Hematopoietic multipotent progenitor cell treated with erythropoietin and hydrocortisone succinate and interleukin-3 and kit ligand, for 17 days (in vitro differentiated cells): ENCODE measurements around the gene CELF2.
"Not testable (repeated sequence)": the region's sequence is repeated elsewhere in the genome, so short reads cannot be mapped to it uniquely, and the experiment has no call there.

Source experiments
- DNase-seq: peaks from one replicate; pipeline ENCODE4 v3.0.0-alpha.2; 2015; ENCODE audit warnings: low spot score

Gene CELF2

DNA sequence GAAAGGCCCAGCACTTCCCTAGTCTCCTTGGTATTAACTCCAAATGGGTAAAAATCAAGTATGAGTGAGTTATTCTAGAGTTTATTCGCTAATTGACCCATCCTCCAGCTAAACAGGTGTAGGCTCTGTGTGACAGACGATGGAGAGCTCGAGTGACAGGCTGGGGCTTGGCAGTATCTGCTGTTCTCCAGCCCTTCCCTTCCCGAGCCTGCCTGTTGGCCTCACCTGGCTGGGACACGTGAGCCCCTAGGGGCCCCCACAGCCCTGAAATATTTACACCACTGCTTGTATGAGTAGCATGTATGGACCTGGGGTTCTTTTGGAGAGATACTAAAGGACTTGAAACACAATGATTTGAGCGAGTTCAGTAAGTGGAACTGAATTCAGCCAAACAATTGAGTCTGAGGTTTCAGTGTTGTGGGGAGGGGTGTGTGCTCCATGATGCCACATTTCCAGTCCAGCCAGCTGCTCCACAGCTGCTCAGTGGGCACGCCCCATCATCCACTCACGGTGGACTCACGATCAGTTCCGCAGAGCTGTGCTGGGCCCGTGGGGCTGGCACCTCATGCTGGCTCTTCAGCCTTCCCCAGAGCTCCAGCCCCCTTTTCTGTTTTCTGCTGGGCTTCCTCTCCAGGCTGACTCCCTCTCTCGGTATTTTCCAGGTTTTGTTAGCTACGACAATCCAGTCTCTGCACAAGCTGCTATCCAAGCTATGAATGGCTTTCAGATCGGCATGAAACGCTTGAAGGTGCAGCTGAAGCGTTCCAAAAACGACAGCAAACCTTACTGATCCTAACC lies 310.8 kb downstream of the CELF2 start:
- no peak for DNase-seq

- DNase-seq: no peak
Observed at GRCh38 chr10:11329062-11329673, 311.5 kb downstream of the CELF2 start.

DNA sequence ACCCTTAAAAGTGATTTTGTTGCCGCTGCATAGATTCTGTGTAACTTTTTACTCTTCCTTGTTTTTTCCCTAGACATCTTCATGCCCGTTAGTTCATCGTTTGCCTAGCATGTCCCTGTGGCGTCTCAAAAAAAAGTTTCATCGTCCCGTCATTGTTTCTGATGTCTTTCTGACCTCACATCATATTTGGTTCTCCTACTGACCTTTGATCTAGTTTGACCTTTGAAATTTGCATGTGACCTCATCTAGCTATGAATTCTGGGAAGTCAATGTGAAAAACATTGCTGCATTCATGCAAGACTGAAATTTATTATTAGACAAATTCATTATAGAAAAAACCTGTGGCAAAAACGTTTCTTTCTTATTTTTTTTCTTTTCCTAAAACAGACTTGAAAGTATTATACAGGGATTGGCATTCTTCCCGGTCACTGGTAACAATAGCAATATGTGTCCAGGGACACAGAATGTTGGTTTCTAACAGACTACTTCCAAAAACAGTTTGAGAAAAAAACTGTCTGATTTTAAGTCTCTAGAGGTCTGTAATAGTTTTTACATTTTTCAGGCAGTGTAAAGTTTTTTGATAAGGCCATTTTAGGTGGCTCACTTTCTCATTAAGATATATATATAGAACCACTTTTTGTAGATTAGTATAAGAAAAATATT lies 312.8 kb downstream of the CELF2 start:
- DNase-seq: no peak

GRCh38 chr10:11331046-11331577 lies 313.4 kb downstream of the CELF2 start:
- no peak for DNase-seq

DNA sequence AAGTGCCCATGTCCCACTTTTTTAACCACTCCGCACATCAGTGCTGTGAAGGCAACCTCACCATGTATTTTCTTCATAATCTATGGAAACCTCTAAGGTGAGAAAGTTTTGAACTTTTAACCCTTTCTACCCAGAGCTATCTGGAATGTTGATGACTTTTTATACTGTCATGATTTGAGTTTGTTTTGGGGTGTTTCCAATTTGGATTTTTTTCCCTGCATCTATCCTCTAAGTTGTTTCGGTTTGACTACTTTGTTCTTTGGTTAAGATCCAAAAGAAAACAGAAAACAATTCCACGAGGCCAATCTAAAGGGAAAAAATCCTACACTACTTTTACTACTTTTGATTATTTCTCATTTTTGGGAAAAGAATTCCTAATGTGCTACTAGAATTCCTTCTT lies 314.1 kb downstream of the CELF2 start:
- DNase-seq: no peak

DNA sequence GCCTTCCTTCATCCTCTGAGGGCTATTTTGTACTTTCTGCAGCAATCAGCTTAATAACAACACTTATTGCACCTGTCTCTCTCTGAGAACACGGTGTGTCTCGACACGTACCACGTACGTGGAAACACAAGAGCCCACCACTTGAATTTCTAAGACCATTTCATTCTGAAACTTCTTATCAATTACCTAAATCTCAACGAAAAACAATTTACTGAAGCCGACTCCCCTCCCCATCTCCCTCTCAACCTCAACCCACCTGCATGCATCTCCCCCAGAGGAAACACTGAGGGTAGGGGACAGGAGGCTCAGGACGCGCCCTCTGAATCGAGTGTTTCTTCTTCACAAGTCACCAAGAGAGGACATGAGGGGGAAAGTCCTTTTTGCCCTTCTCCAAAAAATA lies 315.2 kb downstream of the CELF2 start:
- no peak for DNase-seq

DNA sequence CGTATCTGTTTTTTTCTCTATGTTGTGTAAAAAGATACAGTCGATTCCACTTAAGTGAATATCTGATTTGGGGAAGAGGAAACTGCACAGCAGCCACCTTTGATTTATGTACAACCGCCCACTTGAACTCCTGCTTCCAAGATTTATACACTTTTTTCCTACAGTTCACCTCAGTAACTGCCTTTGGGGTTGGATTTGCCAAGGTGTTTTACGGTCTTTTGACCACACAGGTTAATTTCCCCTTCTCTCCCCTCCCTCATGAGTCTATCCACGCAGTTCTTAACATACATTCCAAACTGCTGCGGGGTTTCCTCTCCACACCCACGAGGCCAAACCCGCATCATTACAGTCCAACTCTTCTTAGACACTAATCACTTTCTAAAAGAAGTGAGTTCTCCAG lies 316.8 kb downstream of the CELF2 start:
- no peak for DNase-seq

DNA sequence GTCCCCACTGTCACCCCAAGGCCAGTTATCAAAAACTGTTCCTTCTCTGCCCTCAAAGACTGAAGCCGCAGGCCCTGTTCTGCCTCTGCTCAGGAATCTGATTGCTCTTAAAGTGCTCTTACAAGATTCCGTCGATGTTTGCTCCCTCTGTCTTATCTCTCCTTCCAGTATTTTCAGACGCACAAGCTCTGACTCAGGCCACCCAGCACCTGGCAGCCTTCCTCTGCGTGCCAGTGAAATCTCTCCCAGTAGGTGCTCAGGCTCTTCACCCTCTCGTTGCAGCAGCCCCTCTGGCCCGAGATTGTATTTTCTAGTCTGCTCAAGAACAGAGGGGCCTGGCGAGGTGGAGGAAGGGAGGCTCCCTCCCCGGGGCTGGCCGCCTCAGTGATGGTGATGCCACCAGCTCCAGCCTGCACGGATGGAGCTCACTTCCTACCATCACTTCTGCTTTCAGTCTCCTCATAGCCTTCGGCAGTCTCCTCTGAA lies 317.5 kb downstream of the CELF2 start:
- no peak for DNase-seq

DNA sequence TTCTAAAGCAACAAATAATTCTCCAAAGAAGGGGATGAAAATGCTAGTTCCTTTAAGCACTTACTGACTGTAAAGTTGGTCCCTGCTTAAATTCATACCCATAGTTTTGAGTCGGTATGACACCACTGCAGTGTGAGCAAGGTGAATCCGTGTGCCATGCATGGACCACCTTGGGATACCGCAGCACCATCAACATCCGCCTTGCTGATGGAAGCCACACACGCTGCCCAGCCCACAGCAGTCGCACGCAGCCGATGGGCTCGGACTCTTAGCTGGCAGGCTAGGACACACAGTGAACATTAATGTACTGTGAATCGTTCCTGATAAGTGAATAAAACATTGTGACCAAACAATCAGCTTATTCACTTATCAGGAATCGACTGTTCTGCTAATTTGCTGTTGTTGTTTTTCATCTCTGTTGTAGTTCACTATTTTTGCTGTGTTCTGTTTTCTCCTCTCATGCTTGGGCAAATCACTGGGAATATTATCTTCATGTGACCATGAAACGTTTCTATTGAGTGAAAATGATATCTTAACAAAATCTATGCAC lies 318.3 kb downstream of the CELF2 start:
- no peak for DNase-seq

DNA sequence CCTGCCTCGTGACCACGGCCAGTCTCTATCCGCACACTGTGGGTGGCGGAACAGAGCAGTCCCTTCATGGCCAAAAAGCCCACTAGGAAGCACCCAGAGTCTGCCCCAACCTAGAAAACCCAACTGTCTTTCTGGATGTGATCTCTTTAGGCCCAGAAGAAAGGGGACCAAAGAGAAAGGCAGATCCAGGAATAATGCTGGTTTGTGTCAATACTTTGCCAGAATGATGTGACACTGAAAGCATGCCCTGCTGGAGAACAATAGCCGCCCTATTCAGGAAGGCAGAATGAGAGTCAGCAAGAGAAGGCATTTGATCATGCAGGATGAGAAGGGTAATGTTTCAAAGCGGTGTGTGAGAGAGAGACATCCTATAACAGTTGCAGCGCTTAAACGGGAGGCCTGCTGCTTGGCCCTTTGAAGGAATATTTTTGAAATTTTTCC lies 319.1 kb downstream of the CELF2 start:
- DNase-seq: no peak

DNA sequence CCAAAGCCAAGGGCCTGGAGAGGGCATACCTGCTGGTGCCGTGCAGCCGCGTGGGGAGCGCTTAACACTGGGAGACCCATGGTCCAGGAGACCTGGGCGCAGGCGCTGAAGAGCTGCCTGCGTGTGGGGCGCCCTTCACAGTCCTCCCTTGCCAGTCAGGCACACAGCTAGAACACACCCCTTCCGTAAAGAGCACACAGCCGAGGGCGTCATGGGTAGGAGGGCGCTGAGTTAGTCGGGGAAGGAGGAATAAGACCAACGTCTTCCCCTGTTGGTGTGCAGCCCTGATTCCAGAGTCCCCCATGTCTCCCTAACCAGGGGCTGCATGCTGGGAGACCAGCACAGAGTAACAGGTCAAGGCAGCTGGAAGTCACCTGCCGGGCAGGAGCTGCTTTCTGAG lies 319.8 kb downstream of the CELF2 start:
- DNase-seq: no peak

DNA sequence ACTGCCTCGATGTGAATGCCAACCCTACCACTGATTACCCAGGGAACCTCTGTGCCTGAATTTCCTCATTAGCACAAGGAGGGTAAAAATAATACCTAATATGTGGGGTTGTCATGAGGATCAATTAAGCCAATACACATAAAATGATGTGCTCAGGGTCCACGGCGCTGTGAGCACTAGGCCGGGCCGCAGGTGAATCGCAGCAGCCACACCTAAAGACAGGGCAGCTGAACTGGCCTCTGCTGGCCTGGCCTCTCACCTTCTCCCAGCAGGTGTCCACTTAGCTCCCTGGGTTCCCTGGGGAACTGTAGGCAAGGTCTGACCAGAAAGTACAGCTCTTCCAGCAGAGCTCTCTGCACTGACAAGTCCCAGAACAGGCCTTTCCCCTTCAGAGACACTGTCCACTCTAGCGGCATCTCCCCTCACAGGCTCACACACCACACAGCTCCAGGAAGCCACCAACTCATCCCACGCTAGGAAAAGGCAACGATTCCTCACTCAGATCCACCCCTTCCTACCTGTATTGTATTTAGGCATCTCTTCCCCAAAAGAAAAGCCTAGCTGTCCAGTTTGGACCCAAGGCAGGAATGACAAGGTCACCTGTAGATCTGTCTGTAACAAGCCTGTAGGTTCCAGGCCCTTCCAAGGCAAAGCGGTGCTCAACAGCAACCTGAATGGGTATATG lies 320.6 kb downstream of the CELF2 start:
- no peak for DNase-seq

DNA sequence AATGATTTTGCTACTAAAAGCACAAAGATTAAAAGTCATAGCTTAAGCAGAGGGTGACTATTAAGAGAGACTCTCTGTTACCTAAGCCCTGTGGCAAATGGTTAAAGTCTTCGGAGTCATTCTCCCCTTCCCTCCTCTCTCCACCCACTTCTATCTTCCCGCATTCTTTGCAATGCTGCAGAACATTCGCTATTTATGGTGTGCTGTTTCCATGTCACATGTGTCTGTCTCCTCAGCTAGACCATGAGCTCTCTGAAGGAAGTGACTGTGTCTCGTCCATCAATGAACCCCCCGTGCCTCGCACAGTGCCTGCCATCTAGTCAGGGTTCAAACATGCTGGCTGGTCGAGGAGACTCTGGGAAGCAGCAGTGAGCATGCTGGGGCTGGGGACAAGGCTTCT lies 321.3 kb downstream of the CELF2 start:
- DNase-seq: no peak

DNA sequence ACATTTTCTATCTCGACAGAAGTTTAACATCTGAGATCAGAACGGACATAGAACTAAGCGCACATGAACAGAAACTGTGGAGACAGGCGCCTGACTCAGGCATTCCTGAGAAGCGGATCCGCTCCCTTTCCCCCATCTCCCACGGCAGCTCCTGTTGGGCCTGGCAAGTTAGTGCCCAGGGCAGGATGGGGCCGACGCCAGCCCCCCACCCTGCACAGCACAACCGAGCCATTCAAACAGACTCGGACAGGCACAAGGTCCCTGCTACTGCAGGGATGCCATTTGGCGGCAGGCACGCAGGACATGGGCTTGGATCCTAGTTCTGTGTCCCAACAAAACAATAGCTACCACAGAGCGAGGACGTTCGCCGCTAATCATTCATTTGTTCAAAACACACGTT lies 322.0 kb downstream of the CELF2 start:
- DNase-seq: no peak

GRCh38 chr10:11341283-11341960 lies 323.8 kb downstream of the CELF2 start:
- DNase-seq: no peak

- DNase-seq: no peak
Observed at GRCh38 chr10:11344081-11344480, 326.4 kb downstream of the CELF2 start.

GRCh38 chr10:11344550-11344949 lies 326.9 kb downstream of the CELF2 start:
- no peak for DNase-seq

DNA sequence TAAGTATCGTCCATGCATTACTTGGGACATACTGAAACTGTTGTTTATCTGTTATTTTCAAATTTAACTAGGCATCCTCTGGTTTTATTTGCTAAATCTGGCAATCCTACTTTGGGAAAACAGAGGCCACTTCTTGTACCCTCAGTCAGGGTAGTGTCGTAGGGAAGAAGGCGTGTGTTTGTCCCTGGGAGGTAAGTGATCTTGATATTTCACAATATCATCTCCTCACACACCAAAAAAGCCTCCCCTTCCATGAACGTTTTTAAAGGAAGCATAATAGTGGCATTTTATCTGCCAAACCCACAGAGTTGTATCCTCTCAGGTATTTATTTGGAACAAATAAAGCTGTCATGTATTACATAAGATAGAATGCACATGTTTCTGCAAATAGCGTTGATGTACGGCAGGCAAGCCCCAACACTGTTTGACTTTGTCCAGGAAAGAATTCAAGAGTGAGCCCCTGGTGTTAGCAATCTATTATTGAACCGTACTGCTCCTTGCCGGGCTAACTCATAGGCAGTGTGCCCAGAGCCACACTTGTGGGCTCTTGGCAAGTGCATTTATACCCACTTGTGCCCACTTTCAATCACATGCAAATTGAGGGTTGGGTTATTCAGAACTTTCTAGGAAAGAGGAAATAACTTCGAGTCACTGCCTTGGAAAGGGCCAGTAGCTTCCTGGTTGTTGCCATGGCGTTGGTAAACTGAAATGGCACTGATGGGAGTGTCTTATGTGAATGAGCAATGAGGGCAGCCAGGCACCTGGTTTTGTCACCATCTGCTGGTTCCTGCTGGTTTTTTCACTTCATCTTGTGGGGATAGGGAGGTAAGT lies 327.8 kb downstream of the CELF2 start:
- no peak for DNase-seq

DNA sequence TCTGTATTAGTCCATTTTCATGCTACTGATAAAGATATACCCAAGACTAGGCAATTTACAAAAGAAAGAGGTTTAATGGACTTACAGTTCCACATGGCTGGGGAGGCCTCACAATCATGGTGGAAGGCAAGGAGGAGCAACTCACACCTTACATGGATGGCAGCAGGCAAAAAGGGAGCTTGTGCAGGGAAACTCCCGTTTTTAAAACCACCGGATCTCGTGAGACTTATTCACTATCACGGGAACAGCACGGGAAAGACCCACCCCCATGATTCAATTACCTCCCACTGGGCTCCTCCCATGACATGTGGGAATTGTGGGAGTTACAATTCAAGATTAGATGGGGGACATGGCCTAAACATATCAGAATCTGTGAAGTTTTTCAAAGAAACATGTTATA lies 329.9 kb downstream of the CELF2 start:
- not testable (repeated sequence) for DNase-seq

GRCh38 chr10:11351801-11352200 lies 334.1 kb downstream of the CELF2 start:
- no peak for DNase-seq
